ENCODE measurements around the gene JADE1.

- TF ChIP-seq CTCF (IDR thresholded peaks at IDR 0.05) (no peak), POLR2AphosphoS5 (IDR thresholded peaks at IDR 0.05) (no peak)
These were observed 52.5 kb downstream of the JADE1 start for GRCh38 chr4:128861856-128862518.
